ENCODE measurements around the gene CROCC.
"Not testable (repeated sequence)": the region's sequence is repeated elsewhere in the genome, so short reads cannot be mapped to it uniquely, and the experiment has no call there.

The CROCC gene

DNA sequence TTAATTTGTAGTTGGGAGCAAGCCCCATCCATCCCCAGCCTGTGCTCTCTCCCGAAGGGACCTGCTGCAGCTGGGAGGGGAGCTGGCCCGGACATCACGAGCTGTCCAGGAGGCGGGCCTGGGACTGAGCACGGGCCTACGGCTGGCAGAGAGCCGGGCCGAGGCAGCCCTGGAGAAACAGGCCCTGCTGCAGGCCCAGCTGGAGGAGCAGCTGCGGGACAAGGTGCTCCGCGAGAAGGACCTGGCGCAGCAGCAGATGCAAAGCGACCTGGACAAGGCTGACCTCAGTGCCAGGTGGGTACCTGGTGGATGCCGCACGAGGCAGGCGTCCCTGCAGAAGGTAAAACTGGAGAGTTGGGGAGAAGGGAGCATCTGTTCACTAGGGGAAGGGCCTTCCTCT is 14.8 kb downstream of the CROCC start:
- not testable (repeated sequence) for DNase-seq (ENCODE audit: low read depth in 2 of 2)

- no peak for DNase-seq (ENCODE audit: low read depth in 2 of 2)
Measured at GRCh38 chr1:16938351-16939321, 16.9 kb downstream of the CROCC start.

GRCh38 chr1:16939386-16940180 is 17.9 kb downstream of the CROCC start:
- not testable (repeated sequence) for DNase-seq (ENCODE audit: low read depth in 2 of 2)

DNA sequence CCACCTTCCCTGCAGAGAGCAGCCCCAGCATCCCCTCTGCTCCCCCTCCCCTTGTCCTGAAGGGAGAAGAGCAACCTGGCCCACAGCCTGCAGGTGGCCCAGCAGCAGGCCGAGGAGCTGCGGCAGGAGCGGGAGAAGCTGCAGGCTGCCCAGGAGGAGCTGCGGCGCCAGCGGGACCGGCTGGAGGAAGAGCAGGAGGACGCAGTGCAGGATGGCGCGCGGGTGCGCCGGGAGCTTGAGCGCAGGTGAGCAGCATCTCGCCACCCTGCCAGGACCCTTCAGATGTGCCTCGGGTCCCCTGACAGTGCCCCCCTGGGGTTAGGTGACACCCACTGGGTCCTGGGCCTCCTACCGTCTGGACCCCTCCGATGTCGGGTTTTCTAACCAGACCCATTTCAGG is 22.3 kb downstream of the CROCC start:
- DNase-seq (ENCODE audit: low read depth in 2 of 2) = no peak

GRCh38 chr1:16945512-16945911 is 23.8 kb downstream of the CROCC start:
- not testable (repeated sequence) for DNase-seq (ENCODE audit: low read depth in 2 of 2)

- DNase-seq (ENCODE audit: low read depth in 2 of 2) = not testable (repeated sequence)
Measured at GRCh38 chr1:16946185-16946584, 24.5 kb downstream of the CROCC start.

DNA sequence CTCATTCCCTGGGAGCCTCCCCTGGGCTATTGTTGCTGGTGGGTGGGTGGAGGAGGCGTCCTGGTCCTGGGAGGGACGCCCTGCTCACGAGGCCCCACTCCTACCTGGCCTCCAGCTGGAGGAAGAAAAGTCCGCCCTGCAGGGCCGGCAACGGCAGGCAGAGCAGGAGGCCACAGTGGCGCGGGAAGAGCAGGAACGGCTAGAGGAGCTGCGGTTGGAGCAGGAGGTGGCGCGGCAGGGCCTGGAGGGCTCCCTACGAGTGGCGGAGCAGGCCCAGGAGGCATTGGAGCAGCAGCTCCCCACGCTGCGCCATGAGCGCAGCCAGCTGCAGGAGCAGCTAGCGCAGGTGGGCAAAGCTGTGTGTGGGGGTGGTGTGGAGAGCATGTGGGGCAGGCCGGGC is 24.9 kb downstream of the CROCC start:
- DNase-seq (ENCODE audit: low read depth in 2 of 2) = no peak

GRCh38 chr1:16948282-16948891 is 26.7 kb downstream of the CROCC start:
- not testable (repeated sequence) for DNase-seq (ENCODE audit: low read depth in 2 of 2)

DNA sequence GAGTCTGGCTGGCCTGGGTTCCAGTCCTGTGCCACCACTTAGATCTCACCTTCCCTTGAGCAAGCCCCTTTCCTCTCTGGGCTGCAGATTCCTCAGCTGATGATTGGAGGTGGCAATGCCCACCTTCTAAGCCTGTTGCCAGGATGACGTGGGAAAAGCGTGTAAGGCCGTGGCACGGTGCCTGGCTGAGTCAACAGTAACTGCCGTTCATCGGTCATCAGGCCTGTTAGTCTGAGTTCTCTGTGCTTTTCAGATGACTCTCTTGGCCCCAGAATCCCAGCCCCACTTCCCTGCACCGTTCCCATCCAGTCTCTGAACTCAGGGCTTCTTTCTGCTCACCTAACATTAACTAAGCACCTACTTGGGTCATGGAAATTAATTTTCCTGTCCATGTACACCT is 27.3 kb downstream of the CROCC start:
- DNase-seq (ENCODE audit: low read depth in 2 of 2) = not testable (repeated sequence)

- not testable (repeated sequence) for DNase-seq (ENCODE audit: low read depth in 2 of 2)
Measured at GRCh38 chr1:16952376-16952775, 30.6 kb downstream of the CROCC start.

- DNase-seq (ENCODE audit: low read depth in 2 of 2) = no peak
Measured at GRCh38 chr1:16954579-16954978, 32.8 kb downstream of the CROCC start.

GRCh38 chr1:16955186-16955585 is 33.5 kb downstream of the CROCC start:
- no peak for DNase-seq (ENCODE audit: low read depth in 2 of 2)

- DNase-seq (ENCODE audit: low read depth in 2 of 2) = no peak
Measured at GRCh38 chr1:16956775-16957174, 35.0 kb downstream of the CROCC start.

GRCh38 chr1:16957731-16958130 is 36.0 kb downstream of the CROCC start:
- no peak for DNase-seq (ENCODE audit: low read depth in 2 of 2)

DNA sequence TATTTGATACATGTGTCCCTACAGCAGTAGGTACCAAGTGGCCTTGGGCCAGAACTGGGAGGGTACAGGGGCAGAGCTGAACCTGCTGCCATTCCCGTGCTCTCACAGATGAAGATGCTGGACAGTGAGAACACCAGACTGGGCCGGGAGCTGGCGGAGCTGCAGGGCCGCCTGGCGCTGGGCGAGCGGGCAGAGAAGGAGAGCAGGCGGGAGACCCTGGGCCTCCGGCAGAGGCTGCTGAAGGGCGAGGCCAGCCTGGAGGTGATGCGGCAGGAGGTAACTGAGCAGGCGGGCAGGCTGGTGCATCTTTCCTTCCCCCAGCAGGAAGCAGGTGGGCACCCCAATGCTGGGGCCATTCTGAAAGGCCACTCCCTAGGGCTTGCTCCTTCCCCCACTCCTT is 36.7 kb downstream of the CROCC start:
- no peak for DNase-seq (ENCODE audit: low read depth in 2 of 2)

DNA sequence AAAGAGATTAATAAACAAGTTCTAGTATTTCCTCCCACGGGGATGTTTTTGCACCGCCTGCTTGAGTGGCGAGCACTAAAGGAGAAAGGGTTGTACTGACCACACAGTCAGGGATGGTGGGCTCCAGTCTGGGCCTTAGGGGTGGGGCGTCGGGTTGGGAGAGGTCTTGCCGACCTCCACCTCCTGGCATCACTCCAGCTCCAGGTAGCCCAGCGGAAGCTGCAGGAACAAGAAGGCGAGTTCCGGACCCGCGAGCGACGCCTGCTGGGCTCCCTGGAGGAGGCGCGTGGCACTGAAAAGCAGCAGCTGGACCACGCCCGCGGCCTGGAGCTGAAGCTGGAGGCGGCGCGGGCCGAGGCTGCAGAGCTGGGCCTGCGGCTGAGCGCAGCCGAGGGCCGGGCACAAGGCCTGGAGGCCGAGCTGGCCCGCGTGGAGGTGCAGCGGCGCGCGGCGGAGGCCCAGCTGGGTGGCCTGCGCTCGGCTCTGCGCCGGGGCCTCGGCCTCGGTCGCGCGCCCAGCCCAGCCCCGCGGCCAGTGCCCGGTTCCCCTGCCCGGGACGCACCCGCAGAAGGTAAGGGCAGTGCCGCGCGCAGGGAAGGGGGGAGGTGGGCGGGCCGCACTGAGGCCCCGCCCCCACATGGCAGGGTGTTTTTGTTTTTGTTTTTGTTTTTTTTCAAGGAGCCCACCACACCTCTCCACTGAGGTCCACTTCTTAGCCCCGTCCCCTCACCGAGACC is 39.0 kb downstream of the CROCC start:
- peak; percentile 60 to 83 for DNase-seq (ENCODE audit: low read depth in 2 of 2)

DNA sequence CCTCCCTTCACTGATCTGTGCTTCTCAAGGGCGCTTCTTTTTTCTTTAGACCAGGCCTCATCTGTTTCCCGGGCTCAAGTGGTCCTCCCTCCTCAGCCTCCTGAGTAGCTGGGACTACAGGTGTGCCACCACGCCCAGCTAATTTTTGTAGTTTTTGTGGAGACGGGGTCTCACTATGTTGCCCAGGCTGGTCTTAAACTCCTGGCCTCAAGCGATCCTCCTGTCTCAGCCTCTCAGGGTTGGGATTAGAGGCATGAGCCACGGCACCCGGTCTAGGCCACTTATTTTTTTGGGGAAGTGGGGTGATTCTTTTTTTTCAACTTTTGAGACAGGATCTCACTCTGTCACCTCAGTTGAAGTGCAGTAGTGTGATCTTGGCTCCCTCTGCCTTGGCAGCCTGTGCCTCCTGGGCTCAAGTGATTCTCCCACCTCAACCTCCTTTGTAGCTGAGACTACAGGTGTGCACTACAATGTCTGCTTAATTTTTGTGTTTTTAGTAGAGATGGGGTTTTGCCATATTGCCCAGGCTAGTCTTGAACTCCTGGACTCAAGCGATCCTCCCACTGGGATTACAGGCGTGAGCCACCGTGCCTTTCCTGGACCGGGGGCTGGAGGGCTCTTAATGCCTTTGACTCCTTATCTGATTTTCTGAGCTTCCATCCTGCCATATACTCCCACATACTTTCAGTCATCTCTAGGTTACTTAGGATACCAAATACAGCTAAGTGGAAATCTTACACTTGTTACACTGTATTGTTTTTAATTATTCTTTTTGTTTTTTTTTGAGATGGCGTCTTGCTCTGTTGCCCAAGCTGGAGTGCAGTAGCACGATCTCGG is 39.8 kb downstream of the CROCC start:
- DNase-seq (ENCODE audit: low read depth in 2 of 2) = no peak

- not testable (repeated sequence) for DNase-seq (ENCODE audit: low read depth in 2 of 2)
Measured at GRCh38 chr1:16964169-16964568, 42.4 kb downstream of the CROCC start.

DNA sequence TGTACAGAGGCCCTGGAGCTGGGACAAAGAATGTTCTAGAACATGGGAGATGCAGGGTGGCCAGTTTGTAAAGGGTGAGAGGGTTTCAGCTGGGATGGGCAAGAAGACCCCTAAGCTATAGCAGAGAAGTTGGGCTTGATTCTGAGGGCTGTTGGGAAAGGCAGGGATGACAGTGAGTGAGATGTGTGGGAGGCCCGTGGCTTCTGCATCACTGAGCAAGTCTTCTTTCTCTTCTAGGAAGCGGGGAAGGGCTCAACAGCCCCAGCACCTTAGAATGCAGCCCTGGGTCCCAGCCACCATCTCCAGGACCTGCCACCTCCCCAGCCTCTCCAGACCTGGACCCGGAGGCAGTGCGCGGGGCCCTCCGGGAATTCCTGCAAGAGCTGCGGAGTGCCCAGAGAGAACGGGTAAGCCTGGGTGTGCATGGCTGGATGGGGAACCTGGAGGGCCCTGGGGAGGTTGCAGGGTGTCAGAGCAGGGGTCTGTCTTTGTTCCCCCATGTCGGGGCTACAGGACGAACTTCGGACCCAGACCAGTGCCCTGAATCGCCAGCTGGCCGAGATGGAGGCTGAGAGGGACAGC is 43.8 kb downstream of the CROCC start:
- DNase-seq (ENCODE audit: low read depth in 2 of 2) = no peak

GRCh38 chr1:16966282-16966681 is 44.6 kb downstream of the CROCC start:
- no peak for DNase-seq (ENCODE audit: low read depth in 2 of 2)

Data from stimulated activated CD4-positive, alpha-beta T cell treated with anti-CD3 and anti-CD28 coated beads, Interleukin-12 subunit alpha, Interleukin-12 subunit beta, amount 100 ng/mL, for 24 hours (primary cell).